Trophoblast cell (in vitro differentiated cells and primary cell): ENCODE measurements around the gene CYP1A1.

Experiments
- DNase-seq, 2 donors: peaks; one replicate each; pipeline ENCODE4 v3.0.0-alpha.2; 2016
- H2AFZ ChIP-seq: 2 replicates; pipeline ENCODE4 v1.6.1; 2013; ENCODE audit warnings: low read length, moderate library complexity, mild to moderate bottlenecking; ENCODE audit not compliant: insufficient read depth, poor library complexity
- H2AK5ac ChIP-seq: 2 replicates; pipeline ENCODE4 v1.6.1; 2013; ENCODE audit warnings: mild to moderate bottlenecking, low read length
- H2BK120ac ChIP-seq: 2 replicates; pipeline ENCODE4 v1.6.1; 2013; ENCODE audit warnings: low read length, mild to moderate bottlenecking, moderate library complexity; ENCODE audit not compliant: insufficient read depth, poor library complexity
- H2BK12ac ChIP-seq: 2 replicates; pipeline ENCODE4 v1.6.1; 2013; ENCODE audit warnings: mild to moderate bottlenecking, low read length, moderate library complexity
- H2BK5ac ChIP-seq: 2 replicates; pipeline ENCODE4 v1.6.1; 2013; ENCODE audit warnings: low read length, low read depth, moderate library complexity, mild to moderate bottlenecking; ENCODE audit not compliant: poor library complexity
- H3K14ac ChIP-seq: 2 replicates; pipeline ENCODE4 v1.6.1; 2013; ENCODE audit warnings: mild to moderate bottlenecking, low read length
- H3K18ac ChIP-seq: 2 replicates; pipeline ENCODE4 v1.6.1; 2013; ENCODE audit warnings: mild to moderate bottlenecking, low read length
- H3K23ac ChIP-seq: 2 replicates; pipeline ENCODE4 v1.6.1; 2013; ENCODE audit warnings: low read length
- H3K27ac ChIP-seq: 2 replicates; pipeline ENCODE4 v1.5.1; 2013; ENCODE audit warnings: low read depth, mild to moderate bottlenecking, inconsistent platforms, low read length, moderate library complexity
- H3K27me3 ChIP-seq: 2 replicates; pipeline ENCODE4 v1.6.1; 2013; ENCODE audit warnings: inconsistent platforms, mild to moderate bottlenecking, low read length, moderate library complexity; ENCODE audit not compliant: insufficient read depth
- H3K36me3 ChIP-seq, 2 experiments: 1 replicate in 1 of 2; 2 replicates in 1 of 2; pipeline ENCODE4 v1.6.1; 2013; ENCODE audit warnings: low read length in 2 of 2, mild to moderate bottlenecking in 2 of 2, moderate library complexity in 1 of 2; ENCODE audit not compliant: insufficient read depth in 2 of 2, control insufficient read depth in 1 of 2
- H3K4ac ChIP-seq: 2 replicates; pipeline ENCODE4 v1.6.1; 2013; ENCODE audit warnings: low read depth, mild to moderate bottlenecking, low read length, moderate library complexity
- H3K4me1 ChIP-seq, 2 experiments: 1 replicate in 1 of 2; 2 replicates in 1 of 2; pipeline ENCODE4 v1.6.1; 2013; ENCODE audit warnings: low read length in 2 of 2, mild to moderate bottlenecking in 2 of 2, moderate library complexity in 1 of 2; ENCODE audit not compliant: insufficient read depth in 2 of 2, control insufficient read depth in 1 of 2
- H3K4me2 ChIP-seq: 2 replicates; pipeline ENCODE4 v1.6.1; 2013; ENCODE audit warnings: inconsistent platforms, mild to moderate bottlenecking, low read length, moderate library complexity
- H3K4me3 ChIP-seq: 2 replicates; pipeline ENCODE4 v1.5.1; 2013; ENCODE audit warnings: mild to moderate bottlenecking, low read depth, low read length, inconsistent platforms
- H3K79me1 ChIP-seq: one replicate; pipeline ENCODE4 v1.6.1; 2013; ENCODE audit warnings: low read length
- H3K79me2 ChIP-seq: 2 replicates; pipeline ENCODE4 v1.6.1; 2013; ENCODE audit warnings: low read length, mild to moderate bottlenecking; ENCODE audit not compliant: control insufficient read depth, insufficient read depth, poor library complexity
- H3K9ac ChIP-seq: 2 replicates; pipeline ENCODE4 v1.6.1; 2013; ENCODE audit warnings: mild to moderate bottlenecking, low read length
- H3K9me3 ChIP-seq: 2 replicates; pipeline ENCODE4 v1.6.1; 2013; ENCODE audit warnings: low read depth, mild to moderate bottlenecking, control low read depth, inconsistent platforms, low read length; ENCODE audit not compliant: insufficient read depth
- H4K12ac ChIP-seq: 2 replicates; pipeline ENCODE4 v1.6.1; 2013; ENCODE audit warnings: low read depth, mild to moderate bottlenecking, low read length, moderate library complexity
- H4K8ac ChIP-seq: 2 replicates; pipeline ENCODE4 v1.6.1; 2013; ENCODE audit warnings: low read depth, mild to moderate bottlenecking, low read length, moderate library complexity
- H4K91ac ChIP-seq: one replicate; pipeline ENCODE4 v1.6.1; 2013; ENCODE audit warnings: low read depth, mild to moderate bottlenecking, low read length, moderate library complexity
- WGBS: extraction: QIAGEN DNeasy Blood & Tissue Kit; methylation state at CpG from one replicate; pipeline ENCODE4 v1.1.7; 2013; ENCODE audit warnings: missing lambda C conversion rate; ENCODE audit not compliant: insufficient read length, insufficient coverage; ENCODE audit errors: extremely low coverage; 5-methylcytosine and 5-hydroxymethylcytosine counted together

CYP1A1 gene

GRCh38 chr15:74763416-74763815, 38.1 kb upstream of the CYP1A1 start:
- Histone ChIP-seq H3K23ac (no peak overlapping the region), H3K36me3 (no peaks in the 10 kb centered on the region), H4K8ac (no peak overlapping the region), H3K79me2 (no peaks in the 10 kb centered on the region), H3K4ac (no peak overlapping the region), H2BK120ac (no peak overlapping the region), H3K4me3 (no peak overlapping the region), H3K4me2 (no peak overlapping the region), H4K91ac (no peak overlapping the region), H2BK5ac (no peak overlapping the region), H2AFZ (no peak overlapping the region), H4K12ac (no peak overlapping the region), H3K27me3 (no peaks in the 10 kb centered on the region), H3K4me1 (peaks cover 0 to 4% of the 10 kb centered on the region in 2 experiments), H3K18ac (no peak overlapping the region), H2BK12ac (no peak overlapping the region), H3K9ac (no peak overlapping the region), H2AK5ac (no peak overlapping the region), H3K27ac (no peak overlapping the region), H3K9me3 (no peaks in the 10 kb centered on the region), H3K14ac (no peak overlapping the region), H3K79me1 (no peaks in the 10 kb centered on the region)
- DNase-seq = peak; percentile 99
- WGBS = no CpG with 5 or more reads among the region's 15 CpGs

- H3K9me3 ChIP-seq = no peaks in the 10 kb centered on the region
- H2AK5ac ChIP-seq = no peak overlapping the region
- no peak overlapping the region for H2BK12ac ChIP-seq
- H3K18ac ChIP-seq = no peak overlapping the region
- no peak overlapping the region for H2BK5ac ChIP-seq
- H3K14ac ChIP-seq = no peak overlapping the region
- no peaks in the 10 kb centered on the region for H3K79me2 ChIP-seq
- H3K9ac ChIP-seq = no peak overlapping the region
- H3K4me3 ChIP-seq = no peak overlapping the region
- no peaks in the 10 kb centered on the region for H3K79me1 ChIP-seq
- H3K36me3 ChIP-seq = no peaks in the 10 kb centered on the region
- no CpG with 5 or more reads among the region's 6 CpGs for WGBS
- H2BK120ac ChIP-seq = no peak overlapping the region
- H3K4me2 ChIP-seq = no peak overlapping the region
- no peak overlapping the region for H3K23ac ChIP-seq
- no peaks in the 10 kb centered on the region for H3K27me3 ChIP-seq
- H4K8ac ChIP-seq = no peak overlapping the region
- DNase-seq = no peak
- H3K27ac ChIP-seq = no peak overlapping the region
- H4K12ac ChIP-seq = no peak overlapping the region
- H2AFZ ChIP-seq = no peak overlapping the region
- no peak overlapping the region for H4K91ac ChIP-seq
- no peak overlapping the region for H3K4ac ChIP-seq
- H3K4me1 ChIP-seq = peaks cover 0 to 4% of the 10 kb centered on the region in 2 experiments
These were observed 37.4 kb upstream of the CYP1A1 start for GRCh38 chr15:74762791-74763150.

GRCh38 chr15:74758736-74759135, 33.4 kb upstream of the CYP1A1 start:
- Histone ChIP-seq H3K23ac (no peak overlapping the region), H3K4ac (no peak overlapping the region), H2BK12ac (no peak overlapping the region), H2AK5ac (no peak overlapping the region), H3K79me1 (no peaks in the 10 kb centered on the region), H2BK120ac (no peak overlapping the region), H3K27me3 (no peaks in the 10 kb centered on the region), H3K9ac (no peak overlapping the region), H3K18ac (no peak overlapping the region), H3K14ac (no peak overlapping the region), H3K4me1 (peaks cover 0 to 4% of the 10 kb centered on the region in 2 experiments), H3K9me3 (no peaks in the 10 kb centered on the region), H3K79me2 (no peaks in the 10 kb centered on the region), H3K27ac (no peak overlapping the region), H4K91ac (no peak overlapping the region), H2AFZ (no peak overlapping the region), H3K36me3 (no peaks in the 10 kb centered on the region), H4K8ac (no peak overlapping the region), H2BK5ac (no peak overlapping the region), H3K4me3 (no peak overlapping the region), H4K12ac (no peak overlapping the region), H3K4me2 (no peak overlapping the region)
- DNase-seq = no peak
- WGBS = no CpG with 5 or more reads among the region's 8 CpGs

GRCh38 chr15:74754593-74755215, 29.4 kb upstream of the CYP1A1 start:
- Histone ChIP-seq H2BK12ac (no peak overlapping the region), H2BK5ac (no peak overlapping the region), H3K36me3 (no peaks in the 10 kb centered on the region), H2AFZ (no peak overlapping the region), H3K79me2 (no peaks in the 10 kb centered on the region), H3K18ac (no peak overlapping the region), H4K8ac (no peak overlapping the region), H3K4me3 (peak overlapping the region; percentile 29), H3K9me3 (no peaks in the 10 kb centered on the region), H3K4me1 (peaks cover 0 to 3% of the 10 kb centered on the region in 2 experiments), H3K4ac (no peak overlapping the region), H3K27me3 (no peaks in the 10 kb centered on the region), H4K91ac (no peak overlapping the region), H3K27ac (no peak overlapping the region), H3K79me1 (no peaks in the 10 kb centered on the region), H3K23ac (no peak overlapping the region), H3K14ac (no peak overlapping the region), H2AK5ac (no peak overlapping the region), H2BK120ac (no peak overlapping the region), H3K4me2 (no peak overlapping the region), H3K9ac (no peak overlapping the region), H4K12ac (no peak overlapping the region)
- WGBS = no CpG with 5 or more reads among the region's 20 CpGs
- DNase-seq = no peak
